HepG2 (cell line): ENCODE data around the gene RARA. TPM values are rescaled to one million over a fixed set of nuclear protein-coding genes. Genes with fewer than 3 reads are reported as not detected.
A peak's percentile ranks its signal among the peaks of the same experiment; 100 is the strongest.

ENCODE experiments used
- ETV6 ChIP-seq: sonication (generic); formaldehyde crosslinking; conservative IDR thresholded peaks from 2 replicates; pipeline ENCODE4 v1.4.0; 2020; ENCODE audit warnings: missing genetic modification reagents
- FOXC1 ChIP-seq: sonication (generic); formaldehyde crosslinking; IDR thresholded peaks from 2 replicates; pipeline ENCODE4 v1.8.0; 2022; ENCODE audit warnings: mild to moderate bottlenecking, missing genetic modification reagents, borderline replicate concordance
- NFKB2 ChIP-seq: sonication (generic); formaldehyde crosslinking; IDR thresholded peaks from 2 replicates; pipeline ENCODE4 v1.4.0; 2020; ENCODE audit warnings: missing genetic modification reagents, borderline replicate concordance
- NFKBIZ ChIP-seq: IDR thresholded peaks from 2 replicates; pipeline ENCODE4 v1.6.1; 2018; ENCODE audit warnings: missing genetic modification reagents, missing compliant biosample characterization
- NR2F6 ChIP-seq, 2 experiments: IDR thresholded peaks; 2 replicates each; pipeline ENCODE4 v1.6.1; 2016; ENCODE audit warnings: antibody characterized with exemption in 1 of 2, mild to moderate bottlenecking in 1 of 2
- PLRG1 ChIP-seq: fragments of 450-650 bp; conservative IDR thresholded peaks from 2 replicates; pipeline ENCODE4 v1.6.1; 2016
- RAD51 ChIP-seq: fragments of 450-650 bp; IDR thresholded peaks from 2 replicates; pipeline ENCODE4 v1.6.1; 2016; ENCODE audit warnings: borderline replicate concordance
- SIX1 ChIP-seq: sonication (generic); formaldehyde crosslinking; IDR thresholded peaks from 2 replicates; pipeline ENCODE4 v1.4.0; 2020; ENCODE audit warnings: missing genetic modification reagents, borderline replicate concordance
- SP2 ChIP-seq: sonication (generic); formaldehyde crosslinking; IDR thresholded peaks from 2 replicates; pipeline ENCODE4 v1.5.1; 2020; ENCODE audit warnings: mild to moderate bottlenecking, missing genetic modification reagents
- SRSF9 ChIP-seq: fragments of 200-400 bp; formaldehyde crosslinking; IDR thresholded peaks from 2 replicates; pipeline ENCODE4 v1.6.1; 2018; ENCODE audit warnings: borderline replicate concordance, mild to moderate bottlenecking, low read depth, low read length; ENCODE audit not compliant: insufficient read depth, poor library complexity, severe bottlenecking
- STAG1 ChIP-seq: sonication (generic); formaldehyde crosslinking; IDR thresholded peaks from 2 replicates; pipeline ENCODE4 v1.4.0; 2020; ENCODE audit warnings: missing genetic modification reagents
- ZBTB8A ChIP-seq: sonication (generic); formaldehyde crosslinking; IDR thresholded peaks from 2 replicates; pipeline ENCODE4 v1.4.0; 2020; ENCODE audit warnings: mild to moderate bottlenecking, low read depth, missing genetic modification reagents, borderline replicate concordance
- ZC3H4 ChIP-seq: sonication (generic); formaldehyde crosslinking; IDR thresholded peaks from 2 replicates; pipeline ENCODE4 v1.4.0; 2020; ENCODE audit warnings: missing genetic modification reagents, borderline replicate concordance
- ZNF124 ChIP-seq: sonication (generic); formaldehyde crosslinking; IDR thresholded peaks from 2 replicates; pipeline ENCODE4 v1.4.0; 2020; ENCODE audit warnings: missing genetic modification reagents
- ZNF234 ChIP-seq: sonication (generic); formaldehyde crosslinking; conservative IDR thresholded peaks from 2 replicates; pipeline ENCODE4 v1.5.1; 2020; ENCODE audit warnings: mild to moderate bottlenecking, missing genetic modification reagents
- ZNF383 ChIP-seq: sonication (generic); formaldehyde crosslinking; IDR thresholded peaks from 2 replicates; pipeline ENCODE4 v1.4.0; 2020; ENCODE audit warnings: missing genetic modification reagents, mild to moderate bottlenecking, borderline replicate concordance
- ZNF430 ChIP-seq: sonication (generic); formaldehyde crosslinking; IDR thresholded peaks from 2 replicates; pipeline ENCODE4 v1.9.0; 2021; ENCODE audit warnings: mild to moderate bottlenecking, missing genetic modification reagents
- ZNF703 ChIP-seq: sonication (generic); formaldehyde crosslinking; IDR thresholded peaks from 2 replicates; pipeline ENCODE4 v1.5.1; 2020; ENCODE audit warnings: missing genetic modification reagents, mild to moderate bottlenecking, moderate library complexity, borderline replicate concordance
- polyA plus RNA-seq, 8 experiments: library from polyadenylated mRNA; depleted of rRNA in 3 of 8; stranded (reverse) in 7 of 8; unstranded in 1 of 8; fragments of >200 nt; fragmentation: Illumina TruSeq in 4 of 8; extraction: Trizol in 4 of 8; gene quantifications; 2 replicates each; pipeline versions ENCODE4 v1.2.1 to v1.2.3, GENCODE V29; 2011 to 2016; ENCODE audit warnings: low read depth in 4 of 8, missing spikeins in 1 of 8, mixed read lengths in 1 of 8; ENCODE audit not compliant: insufficient read depth in 1 of 8
- total RNA-seq, 5 experiments: library from RNA; depleted of rRNA; stranded (reverse); fragments of >200 nt; fragmentation: Illumina TruSeq; extraction: Trizol; gene quantifications; 2 replicates each; pipeline ENCODE4 v1.2.3, GENCODE V29; 2016; ENCODE audit warnings: low read depth in 1 of 5
- TF ChIP-seq, protein P1 (sequence below): sonication (generic); formaldehyde crosslinking; IDR thresholded peaks from 2 replicates; pipeline ENCODE4 v1.4.0; 2020; ENCODE audit warnings: missing genetic modification reagents, low read depth, mild to moderate bottlenecking, borderline replicate concordance
- TF ChIP-seq, protein P2 (sequence below): sonication (generic); formaldehyde crosslinking; IDR thresholded peaks from 2 replicates; pipeline ENCODE4 v1.5.0; 2020; ENCODE audit warnings: missing genetic modification reagents
- TF ChIP-seq, protein P3 (sequence below): sonication (generic); formaldehyde crosslinking; IDR thresholded peaks from 2 replicates; pipeline ENCODE4 v1.4.0; 2020; ENCODE audit warnings: missing genetic modification reagents
- TF ChIP-seq, protein P4 (sequence below): IDR thresholded peaks from 2 replicates; pipeline ENCODE4 v1.6.1; 2016; ENCODE audit warnings: low read depth, borderline replicate concordance
- TF ChIP-seq, protein P5 (sequence below): sonication (generic); formaldehyde crosslinking; conservative IDR thresholded peaks from 2 replicates; pipeline ENCODE4 v1.4.0; 2020; ENCODE audit warnings: missing genetic modification reagents
- TF ChIP-seq, protein P6 (sequence below): sonication (generic); formaldehyde crosslinking; IDR thresholded peaks from 2 replicates; pipeline ENCODE4 v1.8.1; 2023; ENCODE audit warnings: mild to moderate bottlenecking, missing genetic modification reagents, borderline replicate concordance

The RARA gene
- total and polyA plus RNA-seq, 2 of the 13 experiments (the other 11 are each of a cell fraction or from before 2014, with no cell fraction given) = 6.4 to 8.6 TPM

DNA sequence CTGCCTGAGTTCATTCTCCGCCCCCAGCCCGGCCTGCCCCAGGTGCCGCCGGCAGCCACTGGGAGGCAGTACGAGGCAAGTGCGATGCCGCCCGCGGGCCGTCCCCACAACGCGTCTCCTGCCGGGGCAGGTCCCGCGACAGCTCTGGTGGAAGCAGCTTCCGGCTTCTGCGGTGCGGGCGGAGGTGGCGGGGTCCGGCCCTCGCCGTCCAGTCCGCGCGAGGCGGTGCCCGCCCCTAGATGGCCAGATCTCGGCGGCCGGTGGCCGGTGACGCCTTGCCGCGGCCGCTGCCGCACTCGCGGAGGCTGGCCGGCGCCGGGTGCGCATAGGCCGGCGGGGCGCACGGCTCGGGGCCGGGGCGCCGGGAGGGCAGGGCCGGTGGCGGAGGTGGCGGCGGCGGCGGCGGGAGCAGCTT, 53.7 kb downstream of the RARA start (continued):
- TF ChIP-seq, protein P1, sequence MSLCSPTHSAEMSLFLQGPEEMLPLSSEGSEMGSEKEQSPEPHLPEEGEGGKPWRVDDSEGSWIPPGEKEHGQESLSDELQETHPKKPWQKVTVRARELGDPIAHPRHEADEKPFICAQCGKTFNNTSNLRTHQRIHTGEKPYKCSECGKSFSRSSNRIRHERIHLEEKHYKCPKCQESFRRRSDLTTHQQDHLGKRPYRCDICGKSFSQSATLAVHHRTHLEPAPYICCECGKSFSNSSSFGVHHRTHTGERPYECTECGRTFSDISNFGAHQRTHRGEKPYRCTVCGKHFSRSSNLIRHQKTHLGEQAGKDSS (CRISPR knock-in tag) = peak; percentile 96; the same call in 1 of the 2 replicates
- TF ChIP-seq NR2F6 (IDR thresholded peaks at IDR 0.05) (no peak), NR2F6 (CRISPR knock-in tag; IDR thresholded peaks at IDR 0.05) (peak; percentile 65), RAD51 (no peak), ZNF124 (CRISPR knock-in tag) (peak; percentile 81; the same call in 1 of the 2 replicates), ZBTB8A (0 out of 2 replicates have a peak, but pooled peaks have one; percentile 55), STAG1 (CRISPR knock-in tag) (peak; percentile 86), NFKBIZ (peak; percentile 83; the same call in 1 of the 2 replicates), SIX1 (0 out of 2 replicates have a peak, but pooled peaks have one; percentile 54), NFKB2 (CRISPR knock-in tag) (peak; percentile 98; the same call in 1 of the 2 replicates), ZNF383 (CRISPR knock-in tag) (0 out of 2 replicates have a peak, but pooled peaks have one; percentile 29), ZC3H4 (CRISPR knock-in tag) (no peak), FOXC1 (peak; percentile 52; the same call in 1 of the 2 replicates), ZNF234 (no peak), SP2 (CRISPR knock-in tag) (no peak), ZNF430 (CRISPR knock-in tag) (no peak), SRSF9 (no peak), ETV6 (CRISPR knock-in tag) (no peak), ZNF703 (CRISPR knock-in tag) (no peak), PLRG1 (no peak)
- TF ChIP-seq, protein P2, sequence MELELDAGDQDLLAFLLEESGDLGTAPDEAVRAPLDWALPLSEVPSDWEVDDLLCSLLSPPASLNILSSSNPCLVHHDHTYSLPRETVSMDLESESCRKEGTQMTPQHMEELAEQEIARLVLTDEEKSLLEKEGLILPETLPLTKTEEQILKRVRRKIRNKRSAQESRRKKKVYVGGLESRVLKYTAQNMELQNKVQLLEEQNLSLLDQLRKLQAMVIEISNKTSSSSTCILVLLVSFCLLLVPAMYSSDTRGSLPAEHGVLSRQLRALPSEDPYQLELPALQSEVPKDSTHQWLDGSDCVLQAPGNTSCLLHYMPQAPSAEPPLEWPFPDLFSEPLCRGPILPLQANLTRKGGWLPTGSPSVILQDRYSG (CRISPR knock-in tag) = peak; percentile 91; the same call in 1 of the 2 replicates
- TF ChIP-seq, protein P3, sequence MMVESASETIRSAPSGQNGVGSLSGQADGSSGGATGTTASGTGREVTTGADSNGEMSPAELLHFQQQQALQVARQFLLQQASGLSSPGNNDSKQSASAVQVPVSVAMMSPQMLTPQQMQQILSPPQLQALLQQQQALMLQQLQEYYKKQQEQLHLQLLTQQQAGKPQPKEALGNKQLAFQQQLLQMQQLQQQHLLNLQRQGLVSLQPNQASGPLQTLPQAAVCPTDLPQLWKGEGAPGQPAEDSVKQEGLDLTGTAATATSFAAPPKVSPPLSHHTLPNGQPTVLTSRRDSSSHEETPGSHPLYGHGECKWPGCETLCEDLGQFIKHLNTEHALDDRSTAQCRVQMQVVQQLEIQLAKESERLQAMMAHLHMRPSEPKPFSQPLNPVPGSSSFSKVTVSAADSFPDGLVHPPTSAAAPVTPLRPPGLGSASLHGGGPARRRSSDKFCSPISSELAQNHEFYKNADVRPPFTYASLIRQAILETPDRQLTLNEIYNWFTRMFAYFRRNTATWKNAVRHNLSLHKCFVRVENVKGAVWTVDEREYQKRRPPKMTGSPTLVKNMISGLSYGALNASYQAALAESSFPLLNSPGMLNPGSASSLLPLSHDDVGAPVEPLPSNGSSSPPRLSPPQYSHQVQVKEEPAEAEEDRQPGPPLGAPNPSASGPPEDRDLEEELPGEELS (CRISPR knock-in tag) = peak; percentile 66; the same call in 1 of the 2 replicates
- TF ChIP-seq, protein P4, sequence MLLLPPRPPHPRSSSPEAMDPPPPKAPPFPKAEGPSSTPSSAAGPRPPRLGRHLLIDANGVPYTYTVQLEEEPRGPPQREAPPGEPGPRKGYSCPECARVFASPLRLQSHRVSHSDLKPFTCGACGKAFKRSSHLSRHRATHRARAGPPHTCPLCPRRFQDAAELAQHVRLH (CRISPR knock-in tag) = peak; percentile 98; the same call in 1 of the 2 replicates
- TF ChIP-seq, protein P5, sequence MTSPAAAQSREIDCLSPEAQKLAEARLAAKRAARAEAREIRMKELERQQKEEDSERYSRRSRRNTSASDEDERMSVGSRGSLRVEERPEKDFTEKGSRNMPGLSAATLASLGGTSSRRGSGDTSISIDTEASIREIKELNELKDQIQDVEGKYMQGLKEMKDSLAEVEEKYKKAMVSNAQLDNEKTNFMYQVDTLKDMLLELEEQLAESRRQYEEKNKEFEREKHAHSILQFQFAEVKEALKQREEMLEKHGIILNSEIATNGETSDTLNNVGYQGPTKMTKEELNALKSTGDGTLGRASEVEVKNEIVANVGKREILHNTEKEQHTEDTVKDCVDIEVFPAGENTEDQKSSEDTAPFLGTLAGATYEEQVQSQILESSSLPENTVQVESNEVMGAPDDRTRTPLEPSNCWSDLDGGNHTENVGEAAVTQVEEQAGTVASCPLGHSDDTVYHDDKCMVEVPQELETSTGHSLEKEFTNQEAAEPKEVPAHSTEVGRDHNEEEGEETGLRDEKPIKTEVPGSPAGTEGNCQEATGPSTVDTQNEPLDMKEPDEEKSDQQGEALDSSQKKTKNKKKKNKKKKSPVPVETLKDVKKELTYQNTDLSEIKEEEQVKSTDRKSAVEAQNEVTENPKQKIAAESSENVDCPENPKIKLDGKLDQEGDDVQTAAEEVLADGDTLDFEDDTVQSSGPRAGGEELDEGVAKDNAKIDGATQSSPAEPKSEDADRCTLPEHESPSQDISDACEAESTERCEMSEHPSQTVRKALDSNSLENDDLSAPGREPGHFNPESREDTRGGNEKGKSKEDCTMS (CRISPR knock-in tag) = no peak
- TF ChIP-seq, protein P6, sequence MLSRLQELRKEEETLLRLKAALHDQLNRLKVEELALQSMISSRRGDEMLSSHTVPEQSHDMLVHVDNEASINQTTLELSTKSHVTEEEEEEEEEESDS = 0 out of 2 replicates have a peak, but pooled peaks have one; percentile 30
